HCT116 (cell line): ENCODE data around the gene WDR93. TPM values are rescaled to one million over a fixed set of nuclear protein-coding genes. Genes with fewer than 3 reads are reported as not detected.
A peak's percentile ranks its signal among the peaks of the same experiment; 100 is the strongest.

ENCODE experiments used
- ATAC-seq: fragments of 200-7000 bp; cut with Tn5 transposase; 2 replicates; pipeline ENCODE4 v1.9.1; 2020; ENCODE audit warnings: mild to moderate bottlenecking, moderate library complexity
- BruUV-seq: library from RNA; stranded (reverse); fragments of 400-500 nt; replicated peaks from 2 replicates; lab custom pipeline; 2021; lab: Mats Ljungman, UMichigan
- CTCF ChIA-PET: fragments of 300-600 bp; sonication (Branson Sonifier 250); formaldehyde crosslinking; loops from one replicate; lab custom pipeline; 2021; ENCODE audit warnings: antibody characterized with exemption; lab: Charles Lee
- POLR2A ChIA-PET: fragments of 300-600, 350-600 bp; sonication (Branson Sonifier 250); formaldehyde crosslinking; loops from one replicate; lab custom pipeline; 2021; ENCODE audit warnings: antibody characterized with exemption; lab: Charles Lee
- RAD21 ChIA-PET, 2 experiments: fragments of 300-600 bp; sonication (Branson Sonifier 250); formaldehyde crosslinking; loops; one replicate each; lab custom pipeline; 2023; ENCODE audit warnings: low total read pairs in 2 of 2; ENCODE audit not compliant: uncharacterized antibody in 2 of 2, unreplicated experiment in 2 of 2, low non-redundant PET in 1 of 2; lab: Charles Lee
- DNase-seq: peaks from one replicate; pipeline ENCODE4 v3.0.0-alpha.2; 2010; ENCODE audit warnings: low read depth, low spot score
- H2AFZ ChIP-seq: fragments of 200-600 bp; shearing (Covaris generic), sonication (generic); 2 replicates; pipeline ENCODE4 v1.6.1; 2017; ENCODE audit warnings: low read depth, mixed run types, mixed read lengths, antibody characterized with exemption, low read length; ENCODE audit not compliant: poor library complexity, severe bottlenecking
- H3K27ac ChIP-seq: 2 replicates; pipeline ENCODE4 v1.5.1; 2012; ENCODE audit warnings: low read depth, low read length
- H3K27me3 ChIP-seq: fragments of 200-600 bp; sonication (generic); 2 replicates; pipeline ENCODE4 v1.6.1; 2016; ENCODE audit warnings: mixed run types, low read length, mixed read lengths; ENCODE audit not compliant: insufficient read depth
- H3K36me3 ChIP-seq, 2 experiments: fragments of 200-500 bp in 1 of 2; fragments of 200-600 bp in 1 of 2; sonication (Bioruptor generic) in 1 of 2; sonication (generic) in 1 of 2; 2 replicates each; pipeline versions ENCODE4 v1.5.1 to v1.6.1; 2014 to 2016; ENCODE audit warnings: low read length in 2 of 2, inconsistent platforms in 1 of 2, mixed read lengths in 1 of 2, mixed run types in 1 of 2; ENCODE audit not compliant: insufficient read depth in 2 of 2, control insufficient read depth in 1 of 2
- H3K4me1 ChIP-seq, 2 experiments: fragments of 200-600 bp in 1 of 2; sonication (generic) in 1 of 2; 2 replicates each; pipeline versions ENCODE4 v1.5.1 to v1.6.1; 2012 to 2017; ENCODE audit warnings: low read length in 2 of 2, inconsistent platforms in 1 of 2, mild to moderate bottlenecking in 1 of 2, mixed read lengths in 1 of 2, mixed run types in 1 of 2, moderate library complexity in 1 of 2; ENCODE audit not compliant: insufficient read depth in 2 of 2, control insufficient read depth in 1 of 2
- H3K4me2 ChIP-seq: fragments of 200-600 bp; sonication (generic); 2 replicates; pipeline ENCODE4 v1.6.1; 2017; ENCODE audit warnings: mixed run types, low read length, mixed read lengths
- H3K4me3 ChIP-seq, 2 experiments: fragments of 200-600 bp in 1 of 2; sonication (generic) in 1 of 2; replicated peaks in 1 of 2; 2 replicates each; pipeline ENCODE4 v1.5.1; 2011 to 2016; ENCODE audit warnings: low read length in 2 of 2, control low read depth in 1 of 2, low read depth in 1 of 2, mild to moderate bottlenecking in 1 of 2, mixed read lengths in 1 of 2, mixed run types in 1 of 2
- H3K79me2 ChIP-seq: fragments of 200-600 bp; sonication (generic); 2 replicates; pipeline ENCODE4 v1.6.1; 2017; ENCODE audit warnings: mild to moderate bottlenecking, mixed run types, low read length, moderate library complexity, mixed read lengths; ENCODE audit not compliant: insufficient read depth
- H3K9ac ChIP-seq: fragments of 200-600 bp; sonication (generic); 2 replicates; pipeline ENCODE4 v1.6.1; 2016; ENCODE audit warnings: low read length, mixed read lengths
- H3K9me2 ChIP-seq: fragments of 200-600 bp; sonication (generic), shearing (Covaris generic); 2 replicates; pipeline ENCODE4 v1.6.1; 2017; ENCODE audit warnings: mixed run types, mild to moderate bottlenecking, moderate library complexity; ENCODE audit not compliant: insufficient read depth
- H3K9me3 ChIP-seq, 2 experiments: fragments of 200-500 bp in 1 of 2; fragments of 200-600 bp in 1 of 2; sonication (Bioruptor generic) in 1 of 2; sonication (generic) in 1 of 2; 2 replicates each; pipeline ENCODE4 v1.6.1; 2014 to 2017; ENCODE audit warnings: low read length in 2 of 2, mixed read lengths in 2 of 2, inconsistent platforms in 1 of 2, low read depth in 1 of 2, mild to moderate bottlenecking in 1 of 2, mixed run types in 1 of 2, moderate library complexity in 1 of 2; ENCODE audit not compliant: control insufficient read depth in 1 of 2, insufficient read depth in 1 of 2
- H4K20me1 ChIP-seq: fragments of 200-600 bp; sonication (generic), shearing (Covaris generic); 2 replicates; pipeline ENCODE4 v1.6.1; 2017; ENCODE audit warnings: mixed run types, mild to moderate bottlenecking, moderate library complexity; ENCODE audit not compliant: insufficient read depth
- ATF3 ChIP-seq: IDR thresholded peaks from 2 replicates; pipeline ENCODE4 v1.6.1; 2012
- CEBPB ChIP-seq: IDR thresholded peaks from 2 replicates; pipeline ENCODE4 v1.6.1; 2012; ENCODE audit warnings: low read depth
- CTCF ChIP-seq, 3 experiments: fragments of 200-600 bp in 1 of 3; sonication (generic) in 1 of 3; IDR thresholded peaks in 2 of 3; conservative IDR thresholded peaks in 1 of 3; 2 replicates each; pipeline ENCODE4 v1.5.1; 2012 to 2017; ENCODE audit warnings: low read depth in 2 of 3, low read length in 2 of 3, antibody characterized with exemption in 1 of 3, borderline replicate concordance in 1 of 3, control low read depth in 1 of 3, mild to moderate bottlenecking in 1 of 3, mixed read lengths in 1 of 3, mixed run types in 1 of 3, moderate library complexity in 1 of 3; ENCODE audit not compliant: insufficient read depth in 1 of 3
- EGR1 ChIP-seq: IDR thresholded peaks from 2 replicates; pipeline ENCODE4 v1.6.1; 2012; ENCODE audit warnings: low read depth
- ELF1 ChIP-seq: IDR thresholded peaks from 2 replicates; pipeline ENCODE4 v1.6.1; 2012; ENCODE audit warnings: low read depth, borderline replicate concordance
- EZH2phosphoT487 ChIP-seq: fragments of 200-600 bp; IDR thresholded peaks from 2 replicates; pipeline ENCODE4 v1.6.1; 2018; ENCODE audit warnings: antibody characterized with exemption, borderline replicate concordance
- FOSL1 ChIP-seq: IDR thresholded peaks from 2 replicates; pipeline ENCODE4 v1.6.1; 2012; ENCODE audit warnings: low read depth
- JUND ChIP-seq: IDR thresholded peaks from 2 replicates; pipeline ENCODE4 v1.6.1; 2012
- POLR2AphosphoS5 ChIP-seq: IDR thresholded peaks from 2 replicates; pipeline ENCODE4 v1.6.1; 2011; ENCODE audit warnings: mild to moderate bottlenecking, low read depth, low read length, moderate library complexity
- REST ChIP-seq: IDR thresholded peaks from 2 replicates; pipeline ENCODE4 v1.6.1; 2012; ENCODE audit warnings: low read depth
- SRF ChIP-seq: IDR thresholded peaks from 2 replicates; pipeline ENCODE4 v1.6.1; 2012; ENCODE audit warnings: low read depth
- TCF7L2 ChIP-seq: IDR thresholded peaks from 2 replicates; pipeline ENCODE4 v1.7.0; 2011; ENCODE audit warnings: borderline replicate concordance, inconsistent platforms; ENCODE audit not compliant: insufficient read depth, insufficient read length; ENCODE audit errors: extremely low read depth
- YY1 ChIP-seq: IDR thresholded peaks from 2 replicates; pipeline ENCODE4 v1.6.1; 2011; ENCODE audit warnings: low read length, low read depth, moderate library complexity, mild to moderate bottlenecking; ENCODE audit not compliant: insufficient replicate concordance; ENCODE audit errors: extremely low read depth
- ZBTB33 ChIP-seq: IDR thresholded peaks from 2 replicates; pipeline ENCODE4 v1.6.1; 2011; ENCODE audit warnings: mild to moderate bottlenecking, low read length, moderate library complexity; ENCODE audit not compliant: insufficient replicate concordance; ENCODE audit errors: extremely low read depth
- ZNF274 ChIP-seq: fragments of 200-500 bp; sonication (Bioruptor generic); IDR thresholded peaks from 2 replicates; pipeline ENCODE4 v1.6.1; 2014; ENCODE audit warnings: mild to moderate bottlenecking, low read depth, low read length, inconsistent platforms
- intact Hi-C: fragments of 100-400 bp; cut with micrococcal nuclease; formaldehyde crosslinking; loops from 2 replicates; pipeline ENCODE4 v1.10.0; 2022
- total RNA-seq: library from RNA; stranded (reverse); gene quantifications from one replicate; pipeline ENCODE4 v1.2.1, GENCODE V29; 2021; ENCODE audit not compliant: unreplicated experiment

WDR93 gene
- total RNA-seq, 1 experiment from 2014 or later = 0.42 TPM

GRCh38 chr15:89662893-89663626 lies 27.6 kb upstream of the WDR93 start:
- H3K27me3 ChIP-seq = no peaks in the 10 kb centered on the region
- H4K20me1 ChIP-seq = no peaks in the 10 kb centered on the region
- peaks cover 0 to 5% of the 10 kb centered on the region in 2 experiments; a peak in 1 of 4 replicates for H3K4me1 ChIP-seq
- RAD21 ChIA-PET = no interaction called here
- no peak overlapping the region for H3K4me3 ChIP-seq
- CTCF ChIA-PET = interaction anchor here (0.6 to 3.4 kb wide), 2 partner anchors 10 to 17 kb away, joined by 3 to 14 read pairs; no protein-coding TSS in a partner anchor
- 0 out of 2 replicates have a peak, but pooled peaks have one; percentile 29 for ATAC-seq
- no TSS peak for BruUV-seq
- no peak overlapping the region for H3K9ac ChIP-seq
- H3K9me3 ChIP-seq = no peaks in the 10 kb centered on the region
- intact Hi-C loops = no loop called here
- no peaks in the 10 kb centered on the region for H3K9me2 ChIP-seq
- H3K27ac ChIP-seq = no peak overlapping the region
- TF ChIP-seq JUND = no peak
- no peak for TF ChIP-seq EGR1
- TF ChIP-seq FOSL1 = no peak
- no peak for TF ChIP-seq ATF3
- no peak for TF ChIP-seq EZH2phosphoT487
- TF ChIP-seq ZNF274 = no peak
- TF ChIP-seq ELF1 = no peak
- TF ChIP-seq YY1 = no peak
- no peak for TF ChIP-seq REST
- TF ChIP-seq ZBTB33 = no peak
- TF ChIP-seq TCF7L2 = no peak
- TF ChIP-seq CEBPB = no peak
- no peak for TF ChIP-seq CTCF (IDR thresholded peaks at IDR 0.05 in 2 of 3, conservative IDR thresholded peaks at IDR 0.05 in 1 of 3; ENCODE audit: borderline replicate concordance in 1 of 3, insufficient read depth in 1 of 3, low read depth in 2 of 3, low read length in 2 of 3)
- no peak for TF ChIP-seq POLR2AphosphoS5
- TF ChIP-seq SRF = no peak
- H3K4me2 ChIP-seq = no peak overlapping the region
- H3K79me2 ChIP-seq = no peaks in the 10 kb centered on the region
- no peak overlapping the region for H2AFZ ChIP-seq
- H3K36me3 ChIP-seq = no peaks in the 10 kb centered on the region
- DNase-seq = no peak
- POLR2A ChIA-PET = no interaction called here
